ENCODE results near the gene RSRP1.
"Not testable (repeated sequence)": the region's sequence is repeated elsewhere in the genome, so short reads cannot be mapped to it uniquely, and the experiment has no call there.

Gene RSRP1

GRCh38 chr1:25247024-25247828, at the start of gene RSRP1:
RSRP1 (minus strand) TSS chr1:25247454; CDS start chr1:25246963, 491 bp downstream.
- DNase-seq = peak; percentile 99

- DNase-seq = not testable (repeated sequence)
Observed at GRCh38 chr1:25296501-25296900, 49.2 kb upstream of the RSRP1 start.

GRCh38 chr1:25294889-25295826, 47.9 kb upstream of the RSRP1 start:
- not testable (repeated sequence) for DNase-seq

DNA sequence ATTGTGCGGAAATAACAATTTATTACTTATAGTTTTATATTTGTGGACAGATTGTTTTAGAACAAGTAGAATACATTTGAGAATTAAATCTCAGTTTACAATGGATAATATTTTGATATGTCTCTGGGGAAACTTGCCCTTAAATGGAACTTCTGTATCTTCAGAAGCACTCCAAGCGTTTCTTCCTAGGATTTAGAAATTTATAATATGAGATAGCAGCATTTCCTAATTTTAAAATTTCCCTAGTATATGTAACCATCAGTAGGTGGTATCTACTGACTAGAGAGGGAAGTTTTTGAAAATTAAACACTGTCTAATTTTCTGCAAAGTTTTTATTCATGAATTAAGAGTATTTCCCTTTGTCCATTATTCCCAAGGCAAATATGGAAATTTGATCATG, 46.2 kb upstream of the RSRP1 start:
- not testable (repeated sequence) for DNase-seq

DNA sequence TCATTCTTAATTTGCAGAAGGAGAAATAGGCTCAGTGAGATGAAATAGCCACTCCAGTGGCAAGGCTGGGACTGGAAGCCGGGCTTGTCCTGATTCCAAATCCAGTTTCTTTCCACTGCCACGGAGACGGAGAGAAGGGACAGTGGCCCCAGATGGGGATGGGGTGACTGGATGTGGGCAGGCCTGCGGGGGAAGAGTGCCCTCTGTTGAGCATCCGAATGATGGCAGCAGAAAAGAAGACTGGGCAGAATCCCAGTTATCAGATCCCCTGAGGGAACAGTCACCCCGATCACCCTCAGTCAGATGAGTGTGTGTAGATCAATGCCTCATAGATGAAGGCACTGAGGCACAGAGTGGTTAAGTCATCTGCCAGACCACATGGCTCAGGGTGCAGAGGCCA, 42.8 kb upstream of the RSRP1 start:
- DNase-seq = not testable (repeated sequence)

DNA sequence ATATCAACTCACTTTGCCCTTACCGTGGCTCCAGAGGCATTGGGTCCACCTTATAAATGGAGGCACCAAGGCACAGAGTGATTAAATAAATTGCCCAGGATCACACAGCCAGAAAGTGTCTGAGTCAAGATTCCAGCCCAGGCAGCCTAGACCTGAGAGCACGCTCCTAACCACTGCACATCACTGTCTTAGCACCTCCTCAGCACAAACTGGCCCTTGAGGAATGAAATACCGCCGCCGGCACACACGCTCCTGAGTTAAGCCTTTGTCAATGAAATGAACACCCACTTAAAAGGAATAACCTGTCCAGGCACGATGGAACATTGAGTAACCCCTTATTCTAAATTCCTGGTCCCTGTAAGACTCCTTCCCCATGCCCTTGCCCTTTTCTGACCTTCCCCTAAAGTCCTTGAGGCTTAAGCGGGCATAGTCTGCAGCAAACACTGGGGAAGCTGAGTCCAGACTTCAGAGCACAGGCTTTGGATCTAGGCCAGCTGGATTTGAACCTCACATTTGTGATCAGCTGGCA, 41.4 kb upstream of the RSRP1 start:
- not testable (repeated sequence) for DNase-seq

- not testable (repeated sequence) for DNase-seq
Observed at GRCh38 chr1:25287164-25287563, 39.9 kb upstream of the RSRP1 start.

GRCh38 chr1:25285862-25286261, 38.6 kb upstream of the RSRP1 start:
- not testable (repeated sequence) for DNase-seq

DNA sequence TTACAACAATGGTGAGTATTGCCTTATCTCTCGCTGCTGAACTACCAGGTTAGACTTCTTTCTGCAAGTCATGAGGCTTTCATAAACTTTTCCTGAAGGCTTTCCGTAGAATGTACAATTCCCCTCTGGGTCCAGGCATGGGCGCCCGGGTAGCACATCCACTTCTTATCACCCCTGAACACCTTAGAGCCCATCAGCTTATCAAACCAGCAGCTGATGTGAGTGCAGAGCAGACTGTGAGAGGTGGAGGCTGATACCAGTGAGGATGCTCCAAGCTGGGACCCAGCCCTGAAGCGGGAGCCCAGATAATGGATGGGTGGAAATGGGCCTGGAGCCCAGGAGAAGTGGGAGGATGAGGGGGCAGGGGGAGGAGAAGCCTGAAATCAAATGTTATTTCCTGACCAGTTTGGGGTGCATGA, 32.4 kb upstream of the RSRP1 start:
- DNase-seq = not testable (repeated sequence)

DNA sequence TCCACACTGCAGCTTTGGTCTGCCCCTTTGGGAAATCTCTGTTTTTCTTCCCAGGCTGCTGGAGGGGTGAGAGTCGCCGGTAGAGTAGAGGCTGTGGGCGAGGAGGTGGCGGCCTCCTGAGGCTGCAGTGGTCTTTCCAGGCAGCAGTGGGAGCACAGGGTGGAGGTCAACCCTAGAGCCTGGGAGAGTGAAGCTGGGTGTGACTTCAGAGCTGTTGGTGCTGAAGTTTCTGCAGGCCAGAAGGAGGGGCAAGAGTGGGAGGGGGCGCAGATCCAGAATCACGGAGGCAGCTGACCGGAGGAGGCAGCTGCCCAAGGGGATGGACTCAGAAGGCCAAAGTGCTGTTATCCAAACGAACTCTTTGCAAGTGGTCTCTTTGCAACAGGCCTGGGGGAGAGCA, 31.5 kb upstream of the RSRP1 start:
- not testable (repeated sequence) for DNase-seq

DNA sequence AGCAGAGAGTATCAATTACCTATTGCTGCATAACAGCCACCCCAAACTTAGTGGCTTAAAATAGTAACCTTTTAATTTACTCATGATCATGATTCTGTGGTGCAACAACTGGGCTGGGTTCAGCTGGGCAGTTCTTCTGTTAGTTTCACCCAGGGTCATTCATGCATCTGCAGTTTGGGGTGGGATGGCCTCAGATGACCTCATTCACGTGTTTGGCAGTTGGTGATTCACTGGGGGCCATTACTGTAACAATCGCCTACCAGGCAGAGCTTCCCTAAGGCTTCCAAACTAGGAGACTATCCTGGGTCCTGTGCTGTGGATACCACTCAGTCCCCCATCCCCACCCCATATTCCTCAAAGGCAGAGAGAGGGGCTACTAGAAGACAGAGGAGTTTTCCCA, 31.1 kb upstream of the RSRP1 start:
- DNase-seq = not testable (repeated sequence)

GRCh38 chr1:25277295-25277694, 30.0 kb upstream of the RSRP1 start:
- DNase-seq = not testable (repeated sequence)

GRCh38 chr1:25275648-25276047, 28.4 kb upstream of the RSRP1 start:
- DNase-seq = not testable (repeated sequence)

GRCh38 chr1:25272238-25272637, 25.0 kb upstream of the RSRP1 start, which contains the start of gene RHD:
RHD (plus strand) TSS chr1:25272509; CDS start chr1:25272548, 39 bp downstream.
- DNase-seq = not testable (repeated sequence)

DNA sequence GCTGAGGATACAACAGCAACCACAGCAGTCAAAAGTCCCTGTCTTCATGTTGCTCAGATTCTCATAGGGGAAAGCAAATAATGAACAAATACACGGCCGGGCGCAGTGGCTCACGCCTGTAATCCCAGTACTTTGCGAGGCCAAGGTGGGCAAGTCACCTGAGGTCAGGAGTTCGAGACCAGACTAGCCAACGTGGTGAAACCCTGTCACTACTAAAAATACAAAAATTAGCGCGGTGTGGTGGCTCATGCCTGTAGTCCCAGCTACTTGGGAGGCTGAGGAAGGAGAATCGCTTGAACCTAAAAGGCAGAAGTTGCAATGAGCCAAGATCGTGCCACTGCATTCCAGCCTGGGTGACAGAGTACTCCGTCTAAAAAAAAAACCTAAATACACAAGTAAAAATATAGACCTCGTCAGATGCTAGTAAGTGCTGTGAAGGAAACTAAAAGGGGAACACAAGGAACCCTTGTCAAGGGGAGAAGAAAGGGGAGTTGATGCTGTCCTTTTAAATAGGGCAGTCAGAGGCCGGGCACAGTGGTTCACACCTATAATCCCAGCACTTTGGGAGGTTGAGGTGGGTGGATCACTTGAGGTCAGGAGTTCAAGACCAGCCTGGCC, 21.0 kb upstream of the RSRP1 start:
- not testable (repeated sequence) for DNase-seq

GRCh38 chr1:25267288-25268142, 20.3 kb upstream of the RSRP1 start:
- peak; percentile 90 for DNase-seq

- DNase-seq = peak; percentile 36
Observed at GRCh38 chr1:25266554-25267287, 19.5 kb upstream of the RSRP1 start.

DNA sequence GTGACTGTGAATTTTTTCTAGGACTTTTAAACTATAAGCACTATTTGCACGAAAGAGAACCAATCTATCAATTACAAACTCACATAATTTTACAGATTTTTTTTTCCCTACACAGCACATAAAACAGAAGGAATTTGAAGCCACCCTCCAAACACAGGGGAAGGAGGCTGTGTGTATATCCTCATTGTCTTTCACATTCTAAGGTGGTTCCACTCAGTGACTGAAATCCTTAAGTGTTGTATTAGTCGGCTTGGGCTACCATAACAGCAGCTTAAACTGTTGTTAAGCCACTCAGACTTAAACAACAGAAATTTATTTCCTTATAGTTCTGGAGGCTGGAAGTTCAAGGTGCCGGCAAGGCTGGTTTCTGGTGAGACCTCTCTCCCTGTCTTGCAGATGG, 13.1 kb upstream of the RSRP1 start:
- not testable (repeated sequence) for DNase-seq

DNA sequence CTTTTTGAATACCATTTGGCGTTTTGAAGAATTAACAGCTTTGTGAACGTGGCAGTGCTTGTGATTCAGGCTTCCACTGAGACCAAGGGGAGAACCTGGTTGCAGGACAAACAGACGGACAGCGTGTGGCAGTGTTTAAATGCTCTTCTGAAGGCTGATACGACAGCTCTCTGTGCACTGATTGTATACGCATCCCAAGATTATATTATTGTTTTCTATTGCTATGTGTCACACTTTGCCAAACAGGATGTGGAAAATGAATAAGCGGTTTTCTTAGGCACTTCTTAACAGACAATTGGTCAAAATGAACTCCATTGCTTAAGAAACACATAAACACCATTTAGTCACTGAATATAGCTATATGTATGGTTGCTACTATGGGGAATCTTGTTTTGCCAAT, 12.6 kb upstream of the RSRP1 start:
- DNase-seq = not testable (repeated sequence)

GRCh38 chr1:25257196-25257595, 9.9 kb upstream of the RSRP1 start:
- DNase-seq = no peak

- no peak for DNase-seq
Observed at GRCh38 chr1:25256578-25256965, 9.3 kb upstream of the RSRP1 start.
